GM12872 (cell line): ENCODE data around the gene ECHDC3.

Experiments
- TF ChIP-seq, protein P1 (sequence below): IDR thresholded peaks from 3 replicates; pipeline ENCODE4 v1.5.1; 2011; ENCODE audit warnings: low read depth, mild to moderate bottlenecking, low read length, moderate library complexity; ENCODE audit not compliant: insufficient read depth

The ECHDC3 gene

GRCh38 chr10:11762706-11763500 is 20.7 kb downstream of the ECHDC3 start:
- TF ChIP-seq, protein P1, sequence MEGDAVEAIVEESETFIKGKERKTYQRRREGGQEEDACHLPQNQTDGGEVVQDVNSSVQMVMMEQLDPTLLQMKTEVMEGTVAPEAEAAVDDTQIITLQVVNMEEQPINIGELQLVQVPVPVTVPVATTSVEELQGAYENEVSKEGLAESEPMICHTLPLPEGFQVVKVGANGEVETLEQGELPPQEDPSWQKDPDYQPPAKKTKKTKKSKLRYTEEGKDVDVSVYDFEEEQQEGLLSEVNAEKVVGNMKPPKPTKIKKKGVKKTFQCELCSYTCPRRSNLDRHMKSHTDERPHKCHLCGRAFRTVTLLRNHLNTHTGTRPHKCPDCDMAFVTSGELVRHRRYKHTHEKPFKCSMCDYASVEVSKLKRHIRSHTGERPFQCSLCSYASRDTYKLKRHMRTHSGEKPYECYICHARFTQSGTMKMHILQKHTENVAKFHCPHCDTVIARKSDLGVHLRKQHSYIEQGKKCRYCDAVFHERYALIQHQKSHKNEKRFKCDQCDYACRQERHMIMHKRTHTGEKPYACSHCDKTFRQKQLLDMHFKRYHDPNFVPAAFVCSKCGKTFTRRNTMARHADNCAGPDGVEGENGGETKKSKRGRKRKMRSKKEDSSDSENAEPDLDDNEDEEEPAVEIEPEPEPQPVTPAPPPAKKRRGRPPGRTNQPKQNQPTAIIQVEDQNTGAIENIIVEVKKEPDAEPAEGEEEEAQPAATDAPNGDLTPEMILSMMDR = no peak

- TF ChIP-seq, protein P1 = no peak
Observed at GRCh38 chr10:11763501-11763861, 21.3 kb downstream of the ECHDC3 start.

DNA sequence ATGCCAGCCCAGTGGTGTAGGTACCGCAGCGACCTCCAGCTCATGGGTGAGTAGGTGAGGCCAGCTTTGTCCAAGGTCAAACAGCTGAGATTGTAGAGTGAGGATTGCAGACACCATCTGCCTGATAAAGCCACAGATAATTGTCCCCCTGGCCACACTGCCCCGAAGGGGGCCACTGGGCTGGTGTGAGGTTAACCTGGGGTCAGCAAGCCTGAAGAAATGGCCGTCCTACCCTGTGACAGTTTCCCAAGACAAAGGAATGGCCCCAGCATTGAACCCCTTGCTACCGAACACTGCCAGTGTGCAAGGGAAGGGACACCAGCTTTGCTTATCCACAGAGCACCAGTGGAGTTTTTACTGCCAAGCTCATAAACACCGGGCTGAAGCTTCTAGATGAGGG is 23.0 kb downstream of the ECHDC3 start:
- TF ChIP-seq, protein P1 = no peak

GRCh38 chr10:11772575-11773288 is 30.6 kb downstream of the ECHDC3 start:
- TF ChIP-seq, protein P1 = no peak

GRCh38 chr10:11773761-11774441 is 31.7 kb downstream of the ECHDC3 start:
- TF ChIP-seq, protein P1 = no peak

GRCh38 chr10:11775412-11775811 is 33.2 kb downstream of the ECHDC3 start:
- TF ChIP-seq, protein P1 = no peak

DNA sequence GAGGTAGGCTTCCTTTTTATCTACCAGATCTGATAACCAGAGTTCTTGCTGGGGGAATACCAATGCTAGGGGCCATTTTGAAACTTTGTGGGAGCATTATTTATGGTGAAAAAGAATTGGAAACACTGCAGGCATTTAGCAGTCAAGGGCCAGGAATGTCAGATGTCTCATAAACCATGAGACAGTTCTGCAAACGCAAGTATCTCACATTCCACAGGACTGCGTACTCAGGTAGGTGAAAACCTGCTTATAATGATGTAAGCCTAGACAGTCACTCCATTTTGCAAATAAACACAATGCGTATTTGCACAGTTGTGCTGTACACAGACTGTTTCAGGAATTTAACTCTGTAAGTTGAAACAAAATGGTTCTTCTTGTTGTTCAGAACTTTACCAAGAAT is 33.9 kb downstream of the ECHDC3 start:
- TF ChIP-seq, protein P1 = no peak
